PC-9 (cell line): ENCODE measurements around the gene ADAMTS7.
"Not testable (repeated sequence)": the region's sequence is repeated elsewhere in the genome, so short reads cannot be mapped to it uniquely, and the experiment has no call there.

Experiments
- EZH2 ChIP-seq: fragments of 200-600 bp; sonication (generic); IDR thresholded peaks from 2 replicates; pipeline ENCODE4 v1.8.0; 2017; ENCODE audit warnings: antibody characterized with exemption, low read depth
- TF ChIP-seq, protein P1 (sequence below): fragments of 200-600 bp; sonication (generic); conservative IDR thresholded peaks from 2 replicates; pipeline ENCODE4 v1.6.1; 2017; ENCODE audit warnings: mixed run types, antibody characterized with exemption, mild to moderate bottlenecking, moderate library complexity

DNA sequence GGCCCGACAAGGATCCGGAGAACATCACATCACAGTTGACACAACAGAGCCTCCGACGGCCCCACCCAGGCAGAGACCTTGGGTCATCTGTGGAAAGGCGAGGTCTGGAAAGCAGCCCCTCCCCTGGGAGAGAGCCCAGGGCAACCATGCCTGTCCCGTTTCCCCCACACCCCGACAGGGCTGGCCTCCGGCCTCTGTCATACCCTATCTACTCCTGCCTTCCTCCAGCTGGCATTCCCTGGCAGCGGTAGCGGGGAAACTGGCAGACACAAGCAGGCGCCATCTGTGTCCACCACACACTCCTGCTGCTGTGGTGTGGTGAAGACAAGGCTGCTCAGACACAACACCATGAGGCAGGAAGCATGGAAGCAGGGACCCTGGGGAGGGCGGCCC, 33.3 kb downstream of the ADAMTS7 start:
- TF ChIP-seq, protein P1, sequence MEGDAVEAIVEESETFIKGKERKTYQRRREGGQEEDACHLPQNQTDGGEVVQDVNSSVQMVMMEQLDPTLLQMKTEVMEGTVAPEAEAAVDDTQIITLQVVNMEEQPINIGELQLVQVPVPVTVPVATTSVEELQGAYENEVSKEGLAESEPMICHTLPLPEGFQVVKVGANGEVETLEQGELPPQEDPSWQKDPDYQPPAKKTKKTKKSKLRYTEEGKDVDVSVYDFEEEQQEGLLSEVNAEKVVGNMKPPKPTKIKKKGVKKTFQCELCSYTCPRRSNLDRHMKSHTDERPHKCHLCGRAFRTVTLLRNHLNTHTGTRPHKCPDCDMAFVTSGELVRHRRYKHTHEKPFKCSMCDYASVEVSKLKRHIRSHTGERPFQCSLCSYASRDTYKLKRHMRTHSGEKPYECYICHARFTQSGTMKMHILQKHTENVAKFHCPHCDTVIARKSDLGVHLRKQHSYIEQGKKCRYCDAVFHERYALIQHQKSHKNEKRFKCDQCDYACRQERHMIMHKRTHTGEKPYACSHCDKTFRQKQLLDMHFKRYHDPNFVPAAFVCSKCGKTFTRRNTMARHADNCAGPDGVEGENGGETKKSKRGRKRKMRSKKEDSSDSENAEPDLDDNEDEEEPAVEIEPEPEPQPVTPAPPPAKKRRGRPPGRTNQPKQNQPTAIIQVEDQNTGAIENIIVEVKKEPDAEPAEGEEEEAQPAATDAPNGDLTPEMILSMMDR, result not testable (repeated sequence)
- not testable (repeated sequence) for TF ChIP-seq EZH2
